Nephron (organoid): ENCODE results near the gene LRP11.
"Not testable (repeated sequence)": the region's sequence is repeated elsewhere in the genome, so short reads cannot be mapped to it uniquely, and the experiment has no call there.

ENCODE experiments used
- H3K27ac Mint-ChIP-seq, 3 experiments: 2 replicates each; pipeline ENCODE4 v1.8.0; 2020; ENCODE audit warnings: mixed read lengths in 3 of 3, mild to moderate bottlenecking in 2 of 3, moderate library complexity in 1 of 3
- H3K27me3 Mint-ChIP-seq: 2 replicates; pipeline ENCODE4 v1.8.0; 2021; ENCODE audit warnings: low read depth, mild to moderate bottlenecking, moderate library complexity, mixed read lengths
- H3K36me3 Mint-ChIP-seq: 2 replicates; pipeline ENCODE4 v1.8.0; 2020; ENCODE audit warnings: low read depth, mixed read lengths
- H3K4me1 Mint-ChIP-seq: 2 replicates; pipeline ENCODE4 v1.8.0; 2020; ENCODE audit warnings: mixed read lengths
- H3K4me3 Mint-ChIP-seq, 3 experiments: 2 replicates each; pipeline ENCODE4 v1.8.0; 2020; ENCODE audit warnings: mild to moderate bottlenecking in 3 of 3, mixed read lengths in 3 of 3, moderate library complexity in 2 of 3
- H3K9me3 Mint-ChIP-seq: 2 replicates; pipeline ENCODE4 v1.8.0; 2020; ENCODE audit warnings: mixed read lengths
- CTCF ChIP-seq, 3 experiments: fragments of 200-600 bp; sonication (generic); IDR thresholded peaks; one replicate each; pipeline ENCODE4 v1.5.0; 2021; ENCODE audit warnings: antibody characterized with exemption in 3 of 3; ENCODE audit not compliant: unreplicated experiment in 3 of 3

The LRP11 gene

GRCh38 chr6:149857541-149857940 is 6.6 kb downstream of the LRP11 start:
- Mint-ChIP-seq H3K4me3 (no peak overlapping the region), H3K9me3 (no peaks in the 10 kb centered on the region), H3K27ac (no peak overlapping the region), H3K36me3 (no peaks in the 10 kb centered on the region), H3K4me1 (peaks cover 43% of the 10 kb centered on the region), H3K27me3 (peaks cover 12% of the 10 kb centered on the region)
- no peak for TF ChIP-seq CTCF (IDR thresholded peaks at IDR 0.05; ENCODE audit: unreplicated experiment in 3 of 3)

GRCh38 chr6:149856256-149856994 is 7.7 kb downstream of the LRP11 start:
- TF ChIP-seq CTCF (IDR thresholded peaks at IDR 0.05; ENCODE audit: unreplicated experiment in 3 of 3) = no peak
- H3K4me3 Mint-ChIP-seq = no peak overlapping the region
- H3K4me1 Mint-ChIP-seq = peaks cover 33% of the 10 kb centered on the region
- H3K9me3 Mint-ChIP-seq = no peaks in the 10 kb centered on the region
- H3K27ac Mint-ChIP-seq = no peak overlapping the region
- peaks cover 11% of the 10 kb centered on the region for H3K27me3 Mint-ChIP-seq
- H3K36me3 Mint-ChIP-seq = peaks cover 4% of the 10 kb centered on the region

GRCh38 chr6:149855741-149856140 is 8.4 kb downstream of the LRP11 start:
- Mint-ChIP-seq H3K27me3 (peaks cover 4% of the 10 kb centered on the region), H3K9me3 (no peaks in the 10 kb centered on the region), H3K4me3 (no peak overlapping the region), H3K36me3 (peaks cover 10% of the 10 kb centered on the region), H3K27ac (peak overlapping the region in 1 of 3 experiments; percentile 71), H3K4me1 (peaks cover 26% of the 10 kb centered on the region)
- TF ChIP-seq CTCF (IDR thresholded peaks at IDR 0.05; ENCODE audit: unreplicated experiment in 3 of 3) = no peak

- Mint-ChIP-seq H3K36me3 (peaks cover 11% of the 10 kb centered on the region), H3K27me3 (no peaks in the 10 kb centered on the region), H3K4me1 (peaks cover 21% of the 10 kb centered on the region), H3K4me3 (no peak overlapping the region), H3K27ac (peak overlapping the region in 1 of 3 experiments; percentile 71), H3K9me3 (no peaks in the 10 kb centered on the region)
- no peak for TF ChIP-seq CTCF (IDR thresholded peaks at IDR 0.05; ENCODE audit: unreplicated experiment in 3 of 3)
Observed at GRCh38 chr6:149855040-149855654, 9.0 kb downstream of the LRP11 start.

GRCh38 chr6:149854532-149854931 is 9.6 kb downstream of the LRP11 start:
- Mint-ChIP-seq H3K9me3 (no peaks in the 10 kb centered on the region), H3K27ac (peak overlapping the region in 1 of 3 experiments; percentile 71), H3K27me3 (no peaks in the 10 kb centered on the region), H3K36me3 (peaks cover 14% of the 10 kb centered on the region), H3K4me3 (no peak overlapping the region), H3K4me1 (peaks cover 21% of the 10 kb centered on the region)
- no peak for TF ChIP-seq CTCF (IDR thresholded peaks at IDR 0.05; ENCODE audit: unreplicated experiment in 3 of 3)

- not testable (repeated sequence) for H3K27me3 Mint-ChIP-seq, H3K27ac Mint-ChIP-seq, H3K4me3 Mint-ChIP-seq, H3K9me3 Mint-ChIP-seq
- Mint-ChIP-seq H3K36me3 (peaks cover 14% of the 10 kb centered on the region), H3K4me1 (peaks cover 21% of the 10 kb centered on the region)
Observed at GRCh38 chr6:149854017-149854416, 10.1 kb downstream of the LRP11 start.
